CD4-positive, alpha-beta T cell treated with Interleukin-1 beta for 1 hour (primary cell): ENCODE measurements around the gene ENHO.
"Not testable (repeated sequence)": the region's sequence is repeated elsewhere in the genome, so short reads cannot be mapped to it uniquely, and the experiment has no call there.

Experiments used
- DNase-seq, 2 donors: peaks; one replicate each; pipeline ENCODE4 v3.0.0-alpha.2; 2020 to 2022

ENHO gene

GRCh38 chr9:34555002-34555348 lies 32.2 kb upstream of the ENHO start:
- DNase-seq, result no peak

GRCh38 chr9:34554211-34555001 lies 31.6 kb upstream of the ENHO start:
- no peak for DNase-seq

GRCh38 chr9:34553511-34554021 lies 30.8 kb upstream of the ENHO start:
- DNase-seq, result no peak

GRCh38 chr9:34552986-34553385 lies 30.2 kb upstream of the ENHO start:
- DNase-seq, result no peak

- no peak for DNase-seq
Measured at GRCh38 chr9:34552606-34552981, 29.8 kb upstream of the ENHO start.

GRCh38 chr9:34551751-34552605 lies 29.2 kb upstream of the ENHO start:
- DNase-seq, result no peak

- no peak for DNase-seq
Measured at GRCh38 chr9:34550681-34551270, 28.0 kb upstream of the ENHO start.

- no peak for DNase-seq
Measured at GRCh38 chr9:34550016-34550680, 27.4 kb upstream of the ENHO start.

GRCh38 chr9:34549407-34549732 lies 26.6 kb upstream of the ENHO start:
- DNase-seq, result no peak

GRCh38 chr9:34547960-34548611 lies 25.3 kb upstream of the ENHO start:
- peak; percentile 16 to 29 for DNase-seq

- peak; percentile 27 to 37 for DNase-seq
Measured at GRCh38 chr9:34546834-34547827, 24.3 kb upstream of the ENHO start.

- DNase-seq, result no peak
Measured at GRCh38 chr9:34546102-34546833, 23.5 kb upstream of the ENHO start.

GRCh38 chr9:34545497-34545896 lies 22.7 kb upstream of the ENHO start:
- DNase-seq, result no peak

GRCh38 chr9:34544035-34544434 lies 21.2 kb upstream of the ENHO start:
- no peak for DNase-seq

GRCh38 chr9:34541540-34541939 lies 18.8 kb upstream of the ENHO start:
- DNase-seq, result no peak

- no peak for DNase-seq
Measured at GRCh38 chr9:34540827-34541226, 18.0 kb upstream of the ENHO start.

- no peak for DNase-seq
Measured at GRCh38 chr9:34536685-34537084, 13.9 kb upstream of the ENHO start.

GRCh38 chr9:34532041-34532440 lies 9.3 kb upstream of the ENHO start:
- DNase-seq, result not testable (repeated sequence)

GRCh38 chr9:34526026-34526425 lies 3.2 kb upstream of the ENHO start:
- DNase-seq, result no peak

GRCh38 chr9:34524349-34524748 lies 1.6 kb upstream of the ENHO start:
- DNase-seq, result no peak
